SH-SY5Y (cell line): ENCODE data around the gene IFNAR1.

Experiments used
- GATA2 ChIP-seq: IDR thresholded peaks from 2 replicates; pipeline ENCODE4 v1.6.1; 2011; ENCODE audit warnings: mild to moderate bottlenecking, low read depth, low read length
- GATA3 ChIP-seq: IDR thresholded peaks from 2 replicates; pipeline ENCODE4 v1.6.1; 2011; ENCODE audit warnings: low read depth, mild to moderate bottlenecking, low read length, moderate library complexity

IFNAR1 gene

GRCh38 chr21:33372582-33372981 lies 47.8 kb downstream of the IFNAR1 start:
- TF ChIP-seq GATA3 (no peak), GATA2 (no peak)

GRCh38 chr21:33373451-33373850 lies 48.7 kb downstream of the IFNAR1 start:
- TF ChIP-seq GATA3 (no peak), GATA2 (no peak)

GRCh38 chr21:33374080-33374449 lies 49.3 kb downstream of the IFNAR1 start:
- no peak for TF ChIP-seq GATA2
- no peak for TF ChIP-seq GATA3

GRCh38 chr21:33374450-33375096 lies 49.8 kb downstream of the IFNAR1 start:
- TF ChIP-seq GATA2 (no peak), GATA3 (no peak)

- TF ChIP-seq GATA2 (no peak), GATA3 (no peak)
These were observed 50.4 kb downstream of the IFNAR1 start for GRCh38 chr21:33375101-33375644.

GRCh38 chr21:33377221-33377920 lies 52.6 kb downstream of the IFNAR1 start:
- TF ChIP-seq GATA3 (no peak), GATA2 (no peak)

GRCh38 chr21:33378081-33378480 lies 53.3 kb downstream of the IFNAR1 start:
- TF ChIP-seq GATA3, result no peak
- TF ChIP-seq GATA2, result no peak

GRCh38 chr21:33380483-33380998 lies 55.8 kb downstream of the IFNAR1 start:
- TF ChIP-seq GATA3, result no peak
- TF ChIP-seq GATA2, result no peak

GRCh38 chr21:33383056-33383888 lies 58.5 kb downstream of the IFNAR1 start:
- TF ChIP-seq GATA2 (no peak), GATA3 (no peak)

- no peak for TF ChIP-seq GATA3
These were observed 60.1 kb downstream of the IFNAR1 start for GRCh38 chr21:33384841-33385331.

GRCh38 chr21:33386222-33386784 lies 61.5 kb downstream of the IFNAR1 start:
- TF ChIP-seq GATA3 (no peak), GATA2 (no peak)

GRCh38 chr21:33387294-33387693 lies 62.5 kb downstream of the IFNAR1 start:
- TF ChIP-seq GATA2, result no peak
- TF ChIP-seq GATA3, result no peak

GRCh38 chr21:33388188-33388587 lies 63.4 kb downstream of the IFNAR1 start:
- TF ChIP-seq GATA2 (no peak), GATA3 (no peak)

GRCh38 chr21:33390479-33390878 lies 65.7 kb downstream of the IFNAR1 start:
- TF ChIP-seq GATA3 (no peak), GATA2 (no peak)

- no peak for TF ChIP-seq GATA2
- no peak for TF ChIP-seq GATA3
These were observed 66.9 kb downstream of the IFNAR1 start for GRCh38 chr21:33391656-33392055.
